LHCN-M2 (cell line): Measurements from ENCODE around the gene KIAA1755. TPM values are rescaled to one million over a fixed set of nuclear protein-coding genes. Genes with fewer than 3 reads are reported as not detected.

ENCODE experiments used
- DNase-seq: peaks from one replicate; pipeline ENCODE4 v3.0.0-alpha.2; 2012; ENCODE audit warnings: low read depth
- total RNA-seq: library from RNA; depleted of rRNA; stranded (reverse); fragments of >200 nt; gene quantifications from 2 replicates; pipeline ENCODE4 v1.2.3, GENCODE V29; 2014

KIAA1755 gene
- total RNA-seq, 1 experiment from 2014 or later: 0.17 TPM

DNA sequence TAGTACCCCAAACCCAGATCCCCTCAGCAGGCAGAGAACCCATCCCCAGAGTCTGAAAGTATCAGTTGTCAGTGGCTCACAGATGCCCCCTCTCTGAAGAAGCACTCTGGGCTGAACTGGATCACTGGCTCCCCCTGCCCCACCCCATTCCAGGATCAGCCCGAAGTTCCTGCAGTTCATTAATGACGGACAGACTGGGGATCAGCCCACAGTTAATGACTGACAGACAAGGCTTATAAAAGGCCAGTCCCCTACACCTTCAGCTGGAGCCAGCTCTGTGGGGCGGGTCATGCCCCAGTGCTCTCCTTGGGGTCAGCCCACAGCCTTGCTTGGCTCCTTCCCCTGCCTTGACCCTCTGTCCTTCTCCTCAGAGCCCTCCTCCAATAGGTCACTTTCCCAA lies 21.7 kb downstream of the KIAA1755 start:
- no peak for DNase-seq

DNA sequence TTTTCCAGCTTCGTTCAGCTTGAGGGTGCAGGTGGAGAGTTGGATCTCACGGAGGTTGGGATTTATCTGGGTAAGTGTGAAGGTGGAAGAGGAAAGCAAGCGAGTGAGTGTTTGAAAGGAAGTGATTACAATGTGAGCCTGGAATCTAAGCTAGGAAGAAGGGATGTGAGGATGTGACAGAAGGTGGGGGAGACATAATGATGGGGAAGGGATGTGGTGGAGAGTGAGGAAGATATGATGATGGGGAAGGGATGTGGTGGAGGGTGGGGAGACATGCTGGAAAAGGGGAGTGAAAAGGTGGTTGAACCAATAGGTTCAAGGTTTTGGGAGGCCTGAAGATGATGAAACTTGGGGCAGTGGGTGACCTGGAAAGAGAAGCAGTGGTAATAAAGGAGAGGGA lies 23.2 kb downstream of the KIAA1755 start:
- no peak for DNase-seq

- DNase-seq: no peak
Measured at GRCh38 chr20:38231531-38232121, 28.9 kb downstream of the KIAA1755 start.

- no peak for DNase-seq
Measured at GRCh38 chr20:38230957-38231526, 29.5 kb downstream of the KIAA1755 start.

DNA sequence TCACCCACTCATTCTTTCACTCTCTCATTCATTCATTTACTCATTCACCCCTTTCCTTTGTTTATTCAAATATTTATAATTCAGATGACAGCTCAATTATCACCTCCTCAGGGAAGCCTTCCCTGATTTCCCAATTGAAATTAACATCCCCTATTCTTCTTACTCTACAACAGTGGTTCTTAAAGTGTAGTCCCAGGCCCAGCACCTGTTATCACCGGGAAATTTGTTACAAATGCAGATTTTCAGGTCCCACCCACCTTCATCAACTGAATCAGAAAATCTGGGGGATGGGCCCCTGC lies 30.3 kb downstream of the KIAA1755 start:
- no peak for DNase-seq

GRCh38 chr20:38229376-38230252 lies 30.9 kb downstream of the KIAA1755 start:
- no peak for DNase-seq

DNA sequence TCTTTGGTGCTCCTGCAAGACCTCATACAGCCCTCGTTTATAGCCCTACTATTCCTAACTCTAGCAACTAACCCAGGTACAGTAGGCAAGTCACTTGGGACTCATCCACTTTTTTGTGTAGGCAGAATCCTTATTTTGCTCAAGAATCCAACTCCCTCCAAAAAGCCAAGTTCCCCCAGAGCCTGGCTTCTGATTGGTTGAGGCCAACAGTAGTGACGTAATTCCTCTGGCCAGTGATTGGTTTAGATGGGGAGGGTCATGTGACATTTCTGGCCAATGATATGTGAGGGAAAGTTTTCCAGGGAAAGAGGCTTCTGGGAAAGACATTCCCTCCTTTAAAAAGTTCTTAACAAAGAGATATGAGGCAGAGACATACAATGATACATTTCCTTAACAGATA lies 32.1 kb downstream of the KIAA1755 start:
- DNase-seq: peak; percentile 41

GRCh38 chr20:38227420-38228360 lies 32.8 kb downstream of the KIAA1755 start:
- no peak for DNase-seq

DNA sequence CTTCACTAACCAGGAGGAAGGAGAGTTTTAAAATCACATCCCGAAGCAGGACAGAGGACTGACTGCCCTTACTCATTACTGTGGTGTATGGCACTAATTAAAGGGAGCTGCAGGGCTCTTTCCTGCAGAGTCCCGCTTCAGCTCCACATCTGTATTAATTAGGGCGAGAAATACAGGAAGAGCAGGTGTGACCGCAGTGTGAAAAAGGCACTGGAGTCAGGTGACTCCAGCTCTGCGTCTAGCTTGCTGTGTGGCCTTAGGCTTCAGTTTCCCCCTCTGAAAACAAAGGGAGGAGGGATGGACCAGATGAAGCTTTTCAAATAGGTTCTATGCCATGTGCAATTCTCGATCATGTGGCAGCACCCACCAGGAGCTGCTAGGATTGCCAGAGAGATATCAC lies 34.0 kb downstream of the KIAA1755 start:
- DNase-seq: no peak

DNA sequence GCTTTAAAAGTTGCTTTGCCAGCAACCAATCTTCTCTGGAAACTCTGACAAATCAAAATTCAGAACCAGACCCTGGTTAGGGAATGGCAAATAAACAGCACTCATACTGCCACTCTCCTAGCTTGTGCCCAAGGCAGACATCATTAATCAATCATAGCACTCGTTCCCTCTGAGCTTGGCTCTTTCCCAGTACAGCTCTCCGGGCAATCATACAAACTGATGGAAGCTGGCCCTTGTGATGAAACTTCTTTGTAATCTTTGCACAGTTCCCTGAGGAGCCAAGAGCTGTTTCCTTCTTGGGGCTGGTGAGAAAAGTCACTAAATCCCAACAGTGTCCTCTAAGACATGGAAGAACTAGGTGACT lies 34.7 kb downstream of the KIAA1755 start:
- no peak for DNase-seq

DNA sequence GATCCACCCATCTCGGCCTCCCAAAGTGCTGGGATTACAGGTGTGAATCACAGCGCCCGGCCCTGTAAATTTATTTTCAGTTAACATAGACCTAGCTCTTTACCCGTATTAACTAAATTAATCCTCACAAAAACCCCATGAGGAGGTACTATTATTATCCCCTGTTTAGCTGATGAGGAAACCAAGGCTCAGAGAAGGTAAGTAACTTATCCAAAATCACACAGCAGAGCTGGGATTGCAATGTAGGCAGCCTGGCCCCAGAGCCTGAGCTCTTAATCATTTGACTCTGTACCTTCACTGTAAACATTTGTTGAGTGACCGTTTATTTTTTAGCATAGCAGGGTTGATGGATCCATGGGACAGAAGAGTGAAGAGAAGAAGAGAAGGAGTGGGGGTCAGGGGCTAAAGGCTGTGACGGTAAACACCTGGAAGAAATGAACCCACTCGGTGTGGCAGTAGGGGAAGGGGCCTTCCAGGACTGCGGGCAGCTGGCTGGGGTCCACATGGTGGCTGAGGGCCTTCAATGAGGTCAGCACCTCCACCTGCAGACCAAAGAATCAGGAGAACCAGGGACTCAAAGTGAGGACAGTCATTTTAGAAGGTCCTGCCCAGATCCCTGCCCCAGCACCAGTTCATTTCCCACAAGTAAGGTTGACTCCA lies 35.2 kb downstream of the KIAA1755 start:
- no peak for DNase-seq

- DNase-seq: no peak
Measured at GRCh38 chr20:38224531-38224930, 36.0 kb downstream of the KIAA1755 start.

- no peak for DNase-seq
Measured at GRCh38 chr20:38223743-38224100, 36.8 kb downstream of the KIAA1755 start.

DNA sequence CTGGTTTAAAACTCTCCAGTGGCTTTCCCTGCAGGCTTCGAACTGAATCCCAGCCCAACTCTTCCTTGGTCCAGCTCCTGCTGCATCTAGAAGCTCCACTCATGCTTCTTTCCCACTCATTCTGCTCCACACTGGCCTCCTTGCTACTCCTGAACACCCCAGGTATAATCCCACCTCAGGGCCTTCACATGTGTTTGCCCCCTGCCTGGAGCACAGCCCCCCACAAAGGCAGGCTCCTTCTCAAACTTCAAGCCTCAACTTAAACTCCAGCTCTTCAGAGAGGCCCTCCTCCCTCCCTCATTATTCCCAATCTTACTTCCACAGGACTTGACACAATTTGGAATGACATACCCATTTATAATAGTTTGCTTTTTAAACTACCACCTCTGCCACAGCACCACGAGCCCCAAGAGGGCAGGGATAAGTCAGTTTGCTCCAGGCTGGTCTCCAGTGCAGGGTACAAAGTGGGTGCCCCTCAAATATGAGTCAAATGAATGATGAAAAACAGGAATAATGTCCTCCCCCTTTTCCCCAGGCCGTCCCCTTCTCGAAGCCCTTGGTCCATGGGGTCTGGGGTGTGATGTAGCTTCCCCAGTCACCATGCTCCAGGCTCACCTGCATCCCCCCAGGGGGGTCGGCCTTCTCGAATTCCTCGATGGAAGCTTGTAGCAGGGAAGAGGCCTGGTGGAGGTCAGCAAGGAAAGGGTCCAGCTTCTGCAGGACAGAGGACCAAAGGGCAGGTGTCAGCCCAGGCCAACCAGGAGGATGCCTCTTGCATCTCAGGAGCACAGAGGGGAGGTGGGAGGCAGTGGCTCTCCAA lies 37.4 kb downstream of the KIAA1755 start:
- no peak for DNase-seq

GRCh38 chr20:38222231-38222922 lies 38.2 kb downstream of the KIAA1755 start:
- peak; percentile 52 for DNase-seq

- DNase-seq: peak; percentile 53
Measured at GRCh38 chr20:38221119-38221589, 39.4 kb downstream of the KIAA1755 start.

- DNase-seq: no peak
Measured at GRCh38 chr20:38220587-38221118, 39.9 kb downstream of the KIAA1755 start.

DNA sequence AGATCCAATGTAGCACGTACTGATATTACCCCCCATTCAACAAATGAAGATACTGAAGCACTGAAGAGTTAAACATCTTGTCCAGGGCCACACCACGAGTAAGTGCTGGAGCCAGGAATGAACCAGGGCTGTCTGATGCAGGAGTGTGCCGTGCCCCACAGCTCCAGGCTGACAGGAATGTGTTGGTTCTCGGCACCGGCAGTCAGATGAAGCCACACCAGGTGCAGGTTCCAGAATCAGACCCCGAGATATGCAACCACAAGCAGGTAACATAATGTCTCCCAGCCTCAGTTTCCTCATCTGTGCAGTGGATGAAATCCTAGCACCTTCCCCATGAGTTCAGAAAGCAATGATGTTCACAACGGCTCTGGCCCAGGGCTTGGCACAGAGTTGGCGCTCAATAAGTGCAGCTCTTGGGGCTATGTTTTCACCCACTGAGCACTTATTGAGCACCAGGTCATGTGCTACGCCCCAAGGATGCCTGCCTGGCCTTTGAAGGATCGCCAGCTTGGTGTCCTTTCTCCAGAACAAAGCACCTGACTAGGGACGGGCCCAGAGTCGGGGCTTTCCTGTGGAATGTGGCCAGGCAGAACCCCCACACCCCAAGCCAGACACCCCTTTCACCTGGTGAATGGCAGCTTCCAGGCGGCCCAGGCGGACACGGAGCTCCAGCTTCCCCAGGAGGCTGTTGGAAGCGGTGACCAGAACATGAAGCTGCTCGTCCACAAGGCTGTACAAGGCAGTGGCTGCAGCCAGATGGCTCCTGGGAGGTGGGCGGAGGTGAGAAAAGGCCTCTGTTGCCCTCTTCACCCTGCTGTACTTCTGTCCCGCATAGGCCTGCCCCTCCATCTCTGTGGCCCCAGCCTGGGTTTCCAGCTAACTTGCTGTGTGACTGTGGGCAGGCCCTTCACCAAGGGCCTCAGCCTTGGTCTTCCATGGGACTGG lies 41.3 kb downstream of the KIAA1755 start:
- DNase-seq: no peak

GRCh38 chr20:38218566-38218885 lies 42.0 kb downstream of the KIAA1755 start:
- no peak for DNase-seq
